Measurements from ENCODE around the gene CMBL.
"Not testable (repeated sequence)": the region's sequence is repeated elsewhere in the genome, so short reads cannot be mapped to it uniquely, and the experiment has no call there.

Gene CMBL

DNA sequence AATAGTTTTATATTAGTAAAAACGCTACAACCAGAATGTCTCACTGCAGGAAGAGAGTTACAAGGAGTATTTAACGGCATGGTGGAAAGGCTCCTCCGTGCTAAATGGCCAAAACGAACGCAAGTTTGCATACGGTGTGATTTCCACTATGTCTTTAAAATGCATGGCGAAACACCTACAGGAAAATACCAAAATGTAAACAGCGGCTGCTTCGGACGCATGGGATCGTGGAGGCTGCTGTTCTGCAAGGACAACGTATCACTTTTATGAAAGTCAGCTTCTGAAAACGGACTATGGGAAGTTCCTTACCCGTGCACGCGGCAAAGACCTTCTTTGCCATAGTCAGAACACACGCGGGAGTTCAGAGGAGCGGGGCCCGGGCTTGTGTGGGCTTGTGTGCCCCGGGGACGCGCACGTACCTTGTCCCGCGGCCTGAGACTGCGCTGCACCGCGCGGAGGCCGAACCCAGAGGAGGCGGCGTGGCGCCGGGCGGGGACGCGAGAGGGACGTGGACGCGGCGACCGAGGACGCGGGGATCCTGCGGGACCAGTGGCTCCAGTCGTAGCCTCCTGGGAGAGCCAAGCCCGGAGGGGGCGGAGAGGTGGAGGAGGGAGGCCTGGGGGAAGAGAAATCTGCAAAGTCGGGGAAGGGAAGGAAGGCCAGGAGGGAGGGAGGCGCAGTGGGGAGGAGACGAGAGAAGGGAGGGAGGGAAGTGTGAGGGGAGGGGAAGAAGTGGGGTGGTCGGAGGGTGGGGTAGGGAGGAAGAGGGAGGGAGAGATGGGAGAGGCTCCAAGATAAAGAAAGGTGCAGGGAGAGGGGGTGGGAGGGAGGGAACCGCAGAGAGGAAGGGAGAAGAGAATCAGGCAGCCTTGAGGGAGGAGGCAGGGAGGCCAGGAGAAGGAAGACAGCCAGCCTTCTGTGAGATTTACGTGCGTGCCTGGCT lies at the start of gene CMBL:
TSS of gene CMBL (minus strand) at position 697 of the 943 bp plus-strand sequence. CDS start 17,140 bp downstream, outside the sequence.
- H3K4me1 Mint-ChIP-seq, result peaks cover 9% of the 10 kb centered on the region
- no peaks in the 10 kb centered on the region for H3K9me3 Mint-ChIP-seq
- CTCF ChIA-PET, result interaction anchor here (0.9 to 1.2 kb wide), 2 partner anchors 23 to 117 kb away, joined by 3 to 5 read pairs; no protein-coding TSS in a partner anchor
- H3K27ac Mint-ChIP-seq, result no peak within 1 kb of the TSS
- H3K36me3 Mint-ChIP-seq, result no peaks in the 10 kb centered on the region
- H3K4me3 Mint-ChIP-seq, result peak within 1 kb of the TSS; percentile 67
- H3K27me3 Mint-ChIP-seq, result peaks cover 49% of the 10 kb centered on the region
- peak; percentile 41 for DNase-seq

DNA sequence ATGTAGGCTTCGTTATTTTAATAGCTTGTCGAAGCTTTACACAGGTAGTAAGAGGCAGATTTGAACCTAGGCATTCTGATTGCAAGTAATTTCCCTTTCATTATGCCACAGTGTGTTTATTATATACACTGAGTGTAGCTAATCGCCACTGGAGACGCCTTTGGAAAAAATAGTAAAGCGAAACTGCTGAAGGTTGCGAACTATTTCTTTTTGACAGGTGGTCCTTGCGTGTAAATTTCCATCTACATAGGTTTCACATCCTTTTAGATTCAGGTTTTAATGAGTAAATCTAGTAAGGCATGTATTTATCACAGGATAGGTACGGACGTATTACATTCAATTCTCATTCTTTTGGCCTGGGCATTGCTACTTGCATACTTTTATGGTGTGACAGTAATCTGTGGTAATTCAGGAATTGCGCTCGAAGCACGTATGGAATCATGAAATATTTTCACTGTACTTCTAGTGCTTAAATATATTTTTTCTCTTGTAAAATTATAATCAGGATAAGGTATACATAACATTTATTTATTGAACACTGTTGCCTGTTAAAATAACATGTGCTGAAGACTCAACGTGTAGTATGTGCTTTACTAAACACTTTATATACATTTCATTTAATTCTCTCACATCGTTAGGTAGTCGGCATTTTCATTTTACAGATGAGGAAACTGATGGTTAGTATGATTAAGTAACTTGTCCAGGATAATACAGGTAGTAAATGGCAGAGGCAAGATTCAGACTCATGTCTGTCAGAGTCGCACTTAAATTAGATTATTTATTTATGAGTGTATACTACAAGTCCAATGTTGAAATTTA lies 47.6 kb upstream of the CMBL start:
- Mint-ChIP-seq H3K36me3 (peaks cover 12% of the 10 kb centered on the region), H3K9me3 (no peaks in the 10 kb centered on the region), H3K27me3 (no peaks in the 10 kb centered on the region), H3K27ac (peak overlapping the region; percentile 98), H3K4me1 (peaks cover 47% of the 10 kb centered on the region), H3K4me3 (peak overlapping the region; percentile 99)
- peak; percentile 36 for DNase-seq
- CTCF ChIA-PET, result interaction anchor here (0.6 kb wide), 1 partner anchor 260 kb away, joined by 4 read pairs; no protein-coding TSS in a partner anchor

DNA sequence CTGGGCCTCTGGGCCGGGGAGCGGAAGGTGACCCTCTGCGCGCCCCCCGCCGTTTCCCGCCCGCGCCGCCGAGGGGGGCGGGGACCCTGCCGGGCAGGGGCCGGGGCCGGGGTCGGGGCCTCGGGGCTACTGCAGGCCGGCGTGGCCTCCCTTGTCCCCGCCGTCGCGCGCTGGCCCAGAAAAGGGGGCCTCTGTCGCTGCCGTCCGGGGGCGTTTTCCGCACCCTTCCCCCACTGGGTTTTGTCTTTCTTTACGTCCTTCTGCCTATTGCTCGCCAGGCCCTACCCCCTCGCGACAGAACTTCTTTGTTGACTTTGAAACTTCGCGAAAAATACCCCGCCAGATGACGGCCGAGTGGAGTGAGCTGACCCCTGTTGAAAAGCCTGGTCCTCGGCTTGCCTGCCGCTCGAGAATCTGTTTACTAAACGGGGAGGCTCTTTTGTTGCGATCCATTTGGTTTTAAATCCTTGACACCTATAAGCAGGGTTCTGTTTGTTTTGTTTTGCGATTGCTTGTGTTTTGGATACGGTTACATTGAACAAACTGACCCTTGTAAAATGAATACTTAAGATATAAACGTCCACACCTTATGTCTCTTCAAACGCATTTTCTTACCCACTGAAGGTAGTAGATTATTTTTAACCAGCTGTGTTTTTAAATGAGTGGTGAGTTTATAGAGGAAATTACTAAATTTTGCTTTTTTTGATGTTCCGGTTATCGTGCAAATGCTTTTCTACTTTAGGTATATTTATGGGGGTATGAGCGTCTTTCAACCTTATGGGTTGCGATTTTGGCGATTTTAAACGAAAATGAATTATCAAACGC lies 46.6 kb upstream of the CMBL start:
- Mint-ChIP-seq H3K27ac (peak overlapping the region; percentile 98), H3K4me1 (peaks cover 47% of the 10 kb centered on the region), H3K9me3 (no peaks in the 10 kb centered on the region), H3K36me3 (peaks cover 12% of the 10 kb centered on the region), H3K27me3 (no peaks in the 10 kb centered on the region), H3K4me3 (peak overlapping the region; percentile 99)
- DNase-seq, result peak; percentile 58
- CTCF ChIA-PET, result interaction anchor here (0.6 to 0.8 kb wide), 2 partner anchors 69 to 261 kb away, joined by 3 to 4 read pairs; no protein-coding TSS in a partner anchor

- Mint-ChIP-seq H3K36me3 (peaks cover 12% of the 10 kb centered on the region), H3K27me3 (no peaks in the 10 kb centered on the region), H3K4me1 (peaks cover 45% of the 10 kb centered on the region), H3K4me3 (peak within 1 kb of the TSS; percentile 99), H3K27ac (peak within 1 kb of the TSS; percentile 98), H3K9me3 (no peaks in the 10 kb centered on the region)
- DNase-seq, result peak; percentile 96
- CTCF ChIA-PET, result interaction anchor here (0.6 to 1.3 kb wide), 5 partner anchors 66 to 451 kb away, joined by 3 to 4 read pairs (median 3); no protein-coding TSS in a partner anchor
These were observed 45.7 kb upstream of the CMBL start, which contains the start of gene MARCHF6 for GRCh38 chr5:10353241-10354047. Gene MARCHF6, plus strand, starts transcription at chr5:10353695. Its CDS starts 204 bp downstream, at chr5:10353899.

DNA sequence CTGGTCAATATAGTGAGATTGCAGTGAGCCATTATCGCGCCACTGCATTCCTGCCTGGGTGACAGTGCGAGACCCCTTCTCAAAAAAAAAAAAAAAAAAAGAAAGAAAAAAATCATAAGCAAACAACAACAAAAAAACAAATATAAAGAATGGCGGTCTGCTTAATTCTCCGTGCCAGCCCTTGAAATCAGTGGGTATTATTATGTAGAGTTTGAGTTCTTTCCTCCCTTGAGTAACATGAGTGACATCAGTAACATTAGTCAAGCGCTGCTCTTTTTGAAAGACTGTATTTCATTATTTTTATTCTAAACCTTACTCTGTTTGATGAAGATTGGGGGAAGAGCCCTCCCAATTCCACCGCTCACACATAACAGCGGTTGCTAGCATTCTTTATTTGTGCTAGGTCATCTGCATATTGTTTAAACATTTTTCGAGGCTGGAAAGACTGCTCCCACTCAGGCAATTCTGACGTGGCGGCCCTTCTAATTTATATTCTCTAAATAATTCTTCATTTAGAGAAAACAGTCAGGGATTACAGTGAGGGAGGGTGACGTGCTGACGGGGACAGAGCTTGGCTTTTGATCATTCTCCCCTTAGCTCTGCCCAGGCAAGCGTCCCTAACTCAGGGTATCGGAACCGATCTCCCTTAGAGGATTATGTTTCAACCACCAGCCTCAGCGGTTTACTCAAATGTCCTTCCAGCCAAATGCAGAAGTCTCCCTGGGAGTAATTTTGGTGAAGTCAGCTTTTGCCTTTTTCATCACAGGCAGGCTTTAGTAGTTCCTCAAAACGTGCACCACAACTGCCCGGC lies 44.9 kb upstream of the CMBL start:
- Mint-ChIP-seq H3K36me3 (peaks cover 9% of the 10 kb centered on the region), H3K27ac (peak overlapping the region; percentile 94), H3K4me1 (peaks cover 39% of the 10 kb centered on the region), H3K27me3 (no peaks in the 10 kb centered on the region), H3K9me3 (no peaks in the 10 kb centered on the region), H3K4me3 (peak overlapping the region; percentile 85)
- CTCF ChIA-PET, result interaction anchor here (0.6 to 1.3 kb wide), 4 partner anchors 66 to 452 kb away, joined by 3 to 4 read pairs (median 4); no protein-coding TSS in a partner anchor
- DNase-seq, result no peak

GRCh38 chr5:10351919-10352318 lies 44.2 kb upstream of the CMBL start:
- Mint-ChIP-seq H3K27ac (peak overlapping the region; percentile 58), H3K27me3 (no peaks in the 10 kb centered on the region), H3K4me3 (peak overlapping the region; percentile 39), H3K36me3 (peaks cover 9% of the 10 kb centered on the region), H3K4me1 (peaks cover 35% of the 10 kb centered on the region), H3K9me3 (no peaks in the 10 kb centered on the region)
- CTCF ChIA-PET, result interaction anchor here (1.3 kb wide), 1 partner anchor 66 kb away, joined by 4 read pairs; no protein-coding TSS in a partner anchor
- DNase-seq, result no peak

DNA sequence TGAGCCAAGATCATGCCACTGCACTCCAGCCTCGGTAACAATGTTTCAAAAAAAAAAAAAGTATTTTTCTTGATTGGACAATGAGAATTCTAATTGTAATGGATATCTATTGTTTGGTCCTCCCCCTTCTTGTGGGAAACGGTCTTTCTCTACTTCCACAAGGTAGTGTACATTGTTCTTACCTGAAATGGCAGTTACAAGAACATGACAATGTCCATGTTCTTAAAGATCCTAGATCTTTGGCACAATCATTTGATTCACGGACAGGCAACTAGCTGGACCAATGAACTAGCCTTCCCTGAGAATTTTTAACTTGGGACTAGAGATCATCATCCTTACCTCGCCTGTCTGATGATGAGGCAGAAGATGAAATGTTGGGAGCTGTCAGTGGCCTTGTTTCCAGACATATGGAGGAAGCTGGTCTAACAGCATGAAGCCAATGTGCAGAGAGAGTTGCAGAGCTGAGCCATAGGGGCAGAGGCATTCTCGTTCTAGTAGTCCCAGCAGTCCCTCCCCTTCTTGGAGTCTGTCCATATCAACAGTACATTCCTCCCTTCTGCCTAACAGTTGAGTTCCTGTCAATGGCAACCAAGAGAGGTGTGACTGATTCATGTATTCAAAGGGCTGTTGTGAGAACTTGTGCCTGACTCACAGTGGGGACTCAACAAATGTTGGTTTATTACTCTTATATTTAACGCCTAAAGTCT lies 43.6 kb upstream of the CMBL start:
- CTCF ChIA-PET, result no interaction called here
- DNase-seq, result no peak
- Mint-ChIP-seq H3K27ac (no peak overlapping the region), H3K4me3 (no peak overlapping the region), H3K9me3 (no peaks in the 10 kb centered on the region), H3K4me1 (peaks cover 30% of the 10 kb centered on the region), H3K36me3 (peaks cover 7% of the 10 kb centered on the region), H3K27me3 (no peaks in the 10 kb centered on the region)

DNA sequence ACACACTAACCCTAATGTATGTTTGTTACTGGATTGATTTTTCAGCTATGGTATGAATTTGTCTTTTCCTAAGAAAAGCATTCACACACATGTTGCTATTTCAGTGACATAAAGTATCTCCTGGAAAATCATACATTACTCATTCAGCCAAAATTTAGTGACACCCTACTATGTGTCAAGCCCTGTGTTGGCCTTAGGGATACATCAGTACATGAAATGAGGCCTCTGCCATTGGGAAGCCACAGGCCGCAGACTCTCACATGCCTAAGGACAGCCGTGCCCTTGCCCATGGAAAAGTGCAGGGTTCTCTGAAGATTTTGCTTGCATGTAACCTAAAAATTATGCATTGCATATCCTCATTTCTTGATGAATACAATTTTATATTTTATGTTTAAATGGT lies 40.6 kb upstream of the CMBL start:
- Mint-ChIP-seq H3K27me3 (no peaks in the 10 kb centered on the region), H3K9me3 (no peaks in the 10 kb centered on the region), H3K4me1 (peaks cover 16% of the 10 kb centered on the region), H3K36me3 (no peaks in the 10 kb centered on the region), H3K27ac (no peak overlapping the region), H3K4me3 (no peak overlapping the region)
- no peak for DNase-seq
- CTCF ChIA-PET, result no interaction called here

- H3K27ac Mint-ChIP-seq, H3K27me3 Mint-ChIP-seq, H3K4me3 Mint-ChIP-seq, CTCF ChIA-PET, H3K4me1 Mint-ChIP-seq, H3K9me3 Mint-ChIP-seq, H3K36me3 Mint-ChIP-seq, DNase-seq: not testable (repeated sequence)
These were observed 36.9 kb upstream of the CMBL start for GRCh38 chr5:10344461-10345106.

DNA sequence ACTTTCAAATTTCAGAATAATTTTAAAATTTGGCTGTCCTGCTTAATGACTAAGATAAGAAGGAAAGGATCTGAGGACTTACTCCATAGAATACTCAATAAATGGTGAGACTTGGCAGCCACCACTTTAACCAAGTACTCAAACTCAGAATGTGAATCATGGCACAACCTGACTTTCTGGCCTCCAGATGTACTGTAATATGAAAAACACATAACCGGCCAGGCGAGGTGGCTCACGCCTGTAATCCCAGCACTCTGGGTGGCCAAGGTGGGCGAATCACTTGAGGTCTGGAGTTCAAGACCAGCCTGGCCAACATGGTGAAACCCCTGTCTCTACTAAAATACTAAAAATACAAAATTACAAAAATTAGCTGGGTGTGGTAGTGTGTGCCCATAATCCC lies 35.8 kb upstream of the CMBL start:
- H3K27ac Mint-ChIP-seq, result no peak overlapping the region
- CTCF ChIA-PET, result interaction anchor here (0.7 kb wide), 1 partner anchor 59 kb away, joined by 3 read pairs; no protein-coding TSS in a partner anchor
- no peaks in the 10 kb centered on the region for H3K9me3 Mint-ChIP-seq
- no peaks in the 10 kb centered on the region for H3K36me3 Mint-ChIP-seq
- no peak overlapping the region for H3K4me3 Mint-ChIP-seq
- no peak for DNase-seq
- H3K27me3 Mint-ChIP-seq, result peaks cover 9% of the 10 kb centered on the region
- H3K4me1 Mint-ChIP-seq, result no peaks in the 10 kb centered on the region

DNA sequence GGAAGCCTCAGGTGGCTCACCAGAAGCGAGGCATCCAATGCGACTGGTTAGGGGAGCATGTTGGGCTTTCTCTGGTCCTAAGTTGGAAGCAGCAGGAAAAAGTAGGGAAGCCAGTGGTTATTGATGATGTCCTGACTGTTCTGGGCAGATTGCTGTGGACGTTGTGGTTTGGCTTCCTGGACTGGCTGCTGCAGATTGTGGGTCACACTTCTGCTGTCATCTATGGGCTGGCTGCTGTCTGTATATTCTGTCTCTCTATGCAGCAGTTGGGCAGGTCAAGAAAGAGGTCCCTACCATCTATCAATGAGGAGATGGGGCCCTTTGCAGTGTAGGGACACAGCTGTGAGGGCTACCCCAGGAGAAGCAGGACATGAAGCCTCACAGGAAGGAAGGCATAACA lies 32.3 kb upstream of the CMBL start:
- no peak for DNase-seq
- CTCF ChIA-PET, result no interaction called here

More for the DNA sequence above, 32.3 kb upstream of the CMBL start:
- Mint-ChIP-seq H3K27ac (no peak overlapping the region), H3K9me3 (no peaks in the 10 kb centered on the region), H3K4me3 (no peak overlapping the region), H3K36me3 (no peaks in the 10 kb centered on the region), H3K4me1 (no peaks in the 10 kb centered on the region), H3K27me3 (peaks cover 14% of the 10 kb centered on the region)

Data from activated naive CD4-positive, alpha-beta T cell treated with anti-CD3 and anti-CD28 coated beads, Interleukin-2, amount 10 ng/mL, durations not matched to agents 7 days and 5 days (primary cell).